GM12892 (cell line): ENCODE measurements around the gene TOP3A.

Experiments
- POLR2A ChIP-seq: IDR thresholded peaks from 2 replicates; pipeline ENCODE4 v1.6.1; 2011; ENCODE audit warnings: low read depth, low read length, control low read depth
- POLR2AphosphoS5 ChIP-seq: IDR thresholded peaks from 2 replicates; pipeline ENCODE4 v1.6.1; 2011; ENCODE audit warnings: low read depth, low read length, control low read depth
- TAF1 ChIP-seq: IDR thresholded peaks from 2 replicates; pipeline ENCODE4 v1.6.1; 2011; ENCODE audit warnings: low read depth, mild to moderate bottlenecking, control low read depth, low read length, borderline replicate concordance

GRCh38 chr17:18246880-18247612, 67.7 kb downstream of the TOP3A start:
- TF ChIP-seq TAF1 (no peak), POLR2AphosphoS5 (no peak), POLR2A (no peak)
